NCI-H69 (cell line): Measurements from ENCODE around the gene ZNRF3.
"Not testable (repeated sequence)": the region's sequence is repeated elsewhere in the genome, so short reads cannot be mapped to it uniquely, and the experiment has no call there.

Source experiments
- DNase-seq: peaks from one replicate; lab custom pipeline; 2025; lab: John Stamatoyannopoulos, UW

Gene ZNRF3

GRCh38 chr22:28907311-28908008, 24.1 kb downstream of the ZNRF3 start:
- peak; percentile 86 for DNase-seq

- not testable (repeated sequence) for DNase-seq
Observed at GRCh38 chr22:28908810-28909209, 25.4 kb downstream of the ZNRF3 start.

GRCh38 chr22:28909375-28909774, 26.0 kb downstream of the ZNRF3 start:
- no peak for DNase-seq

GRCh38 chr22:28910569-28911303, 27.4 kb downstream of the ZNRF3 start:
- DNase-seq, result no peak

- DNase-seq, result peak; percentile 33
Observed at GRCh38 chr22:28911304-28911690, 27.9 kb downstream of the ZNRF3 start.

- no peak for DNase-seq
Observed at GRCh38 chr22:28911777-28912669, 28.7 kb downstream of the ZNRF3 start.

- no peak for DNase-seq
Observed at GRCh38 chr22:28914201-28914600, 30.8 kb downstream of the ZNRF3 start.

GRCh38 chr22:28915969-28916368, 32.6 kb downstream of the ZNRF3 start:
- DNase-seq, result no peak

- peak; percentile 95 for DNase-seq
Observed at GRCh38 chr22:28917747-28918549, 34.6 kb downstream of the ZNRF3 start.

- DNase-seq, result peak; percentile 56
Observed at GRCh38 chr22:28918550-28919271, 35.3 kb downstream of the ZNRF3 start.

- DNase-seq, result peak; percentile 69
Observed at GRCh38 chr22:28920757-28921584, 37.6 kb downstream of the ZNRF3 start.

GRCh38 chr22:28921585-28921879, 38.2 kb downstream of the ZNRF3 start:
- DNase-seq, result no peak

- peak; percentile 56 for DNase-seq
Observed at GRCh38 chr22:28922540-28923244, 39.3 kb downstream of the ZNRF3 start.

- peak; percentile 98 for DNase-seq
Observed at GRCh38 chr22:28923826-28924732, 40.7 kb downstream of the ZNRF3 start.

- DNase-seq, result peak; percentile 65
Observed at GRCh38 chr22:28925916-28926315, 42.5 kb downstream of the ZNRF3 start.

- no peak for DNase-seq
Observed at GRCh38 chr22:28927630-28928029, 44.3 kb downstream of the ZNRF3 start.

GRCh38 chr22:28929197-28929596, 45.8 kb downstream of the ZNRF3 start:
- DNase-seq, result no peak

GRCh38 chr22:28930357-28931007, 47.1 kb downstream of the ZNRF3 start:
- DNase-seq, result peak; percentile 65
